Muscle of leg (tissue), 11 donors: ENCODE data around the gene SDK1. TPM values are rescaled to one million over a fixed set of nuclear protein-coding genes. Genes with fewer than 3 reads are reported as not detected.

Source experiments
- DNase-seq: peaks from one replicate; pipeline ENCODE4 v3.0.0; 2013
- H3K27ac ChIP-seq: one replicate; pipeline ENCODE4 v1.5.1; 2013; ENCODE audit warnings: mild to moderate bottlenecking, low read length, control low read depth
- H3K27me3 ChIP-seq: one replicate; pipeline ENCODE4 v1.6.1; 2013; ENCODE audit warnings: low read length; ENCODE audit not compliant: control insufficient read depth, insufficient read depth
- H3K36me3 ChIP-seq: one replicate; pipeline ENCODE4 v1.6.1; 2013; ENCODE audit warnings: low read length; ENCODE audit not compliant: control insufficient read depth, insufficient read depth
- H3K4me1 ChIP-seq: one replicate; pipeline ENCODE4 v1.6.1; 2013; ENCODE audit warnings: low read length; ENCODE audit not compliant: control insufficient read depth, insufficient read depth
- H3K4me3 ChIP-seq: one replicate; pipeline ENCODE4 v1.5.1; 2013; ENCODE audit warnings: low read length, control low read depth
- H3K9me3 ChIP-seq: replicated peaks from 2 replicates; pipeline ENCODE4 v1.6.1; 2013; ENCODE audit warnings: low read depth, low read length; ENCODE audit not compliant: control insufficient read depth
- WGBS: methylation state at CpG from one replicate; pipeline ENCODE4 v1.1.5; 2013; ENCODE audit warnings: missing lambda C conversion rate; ENCODE audit not compliant: insufficient coverage; 5-methylcytosine and 5-hydroxymethylcytosine counted together
- polyA plus RNA-seq, 8 donors: library from polyadenylated mRNA; unstranded; fragments of 120-200 nt; gene quantifications; one replicate each; pipeline versions ENCODE4 v1.2.1 to v1.2.3, GENCODE V29; 2013; ENCODE audit warnings: inconsistent platforms in 1 of 8, low replicate concordance in 1 of 8; ENCODE audit not compliant: insufficient read length in 8 of 8, insufficient read depth in 1 of 8
- total RNA-seq: library from RNA; stranded (reverse); fragments of 120-200 nt; gene quantifications from one replicate; pipeline ENCODE4 v1.2.4, GENCODE V29; 2013

Gene SDK1
- total and polyA plus RNA-seq, 9 donors = 2.3 to 6.4 (median 3.6) TPM

GRCh38 chr7:3836855-3837254, 535.8 kb downstream of the SDK1 start:
- no peaks in the 10 kb centered on the region for H3K36me3 ChIP-seq

GRCh38 chr7:3844540-3845151, 543.6 kb downstream of the SDK1 start:
- H3K27ac ChIP-seq = no peak overlapping the region
- no peak overlapping the region for H3K4me3 ChIP-seq
- no peaks in the 10 kb centered on the region for H3K27me3 ChIP-seq
- H3K9me3 ChIP-seq = no peaks in the 10 kb centered on the region
- DNase-seq = no peak
- 90% methylated on average over 7 of the region's 10 CpGs for WGBS
- no peaks in the 10 kb centered on the region for H3K36me3 ChIP-seq
- no peaks in the 10 kb centered on the region for H3K4me1 ChIP-seq

More at GRCh38 chr7:3836855-3837254, 535.8 kb downstream of the SDK1 start:
- 67% methylated on average over 5 of the region's 7 CpGs for WGBS
- Histone ChIP-seq H3K4me3 (no peak overlapping the region), H3K27me3 (no peaks in the 10 kb centered on the region), H3K4me1 (no peaks in the 10 kb centered on the region), H3K27ac (no peak overlapping the region), H3K9me3 (no peaks in the 10 kb centered on the region)
- DNase-seq = no peak

- Histone ChIP-seq H3K27me3 (no peaks in the 10 kb centered on the region), H3K27ac (no peak overlapping the region), H3K4me1 (no peaks in the 10 kb centered on the region), H3K4me3 (no peak overlapping the region), H3K36me3 (no peaks in the 10 kb centered on the region), H3K9me3 (no peaks in the 10 kb centered on the region)
- DNase-seq = no peak
- 87% methylated on average over 9 of the region's 9 CpGs for WGBS
Measured at GRCh38 chr7:3846738-3847137, 545.7 kb downstream of the SDK1 start.

GRCh38 chr7:3847336-3847735, 546.3 kb downstream of the SDK1 start:
- no peaks in the 10 kb centered on the region for H3K9me3 ChIP-seq
- H3K27me3 ChIP-seq = no peaks in the 10 kb centered on the region
- no peak overlapping the region for H3K27ac ChIP-seq
- H3K4me1 ChIP-seq = no peaks in the 10 kb centered on the region
- no peaks in the 10 kb centered on the region for H3K36me3 ChIP-seq
- no peak overlapping the region for H3K4me3 ChIP-seq
- no peak for DNase-seq
- WGBS = no CpG with 5 or more reads among the region's 6 CpGs

- DNase-seq = no peak
- peaks cover 2% of the 10 kb centered on the region for H3K9me3 ChIP-seq
- H3K4me1 ChIP-seq = peaks cover 3% of the 10 kb centered on the region
- WGBS = no CpG with 5 or more reads among the region's 1 CpG
- no peaks in the 10 kb centered on the region for H3K27me3 ChIP-seq
- no peak overlapping the region for H3K27ac ChIP-seq
- H3K4me3 ChIP-seq = no peak overlapping the region
- H3K36me3 ChIP-seq = no peaks in the 10 kb centered on the region
Measured at GRCh38 chr7:3859431-3859830, 558.4 kb downstream of the SDK1 start.

GRCh38 chr7:3860932-3861331, 559.9 kb downstream of the SDK1 start:
- WGBS = 65% methylated on average over 6 of the region's 9 CpGs
- Histone ChIP-seq H3K27ac (no peak overlapping the region), H3K9me3 (no peaks in the 10 kb centered on the region), H3K27me3 (no peaks in the 10 kb centered on the region), H3K36me3 (no peaks in the 10 kb centered on the region), H3K4me1 (peaks cover 3% of the 10 kb centered on the region), H3K4me3 (no peak overlapping the region)
- DNase-seq = no peak

GRCh38 chr7:3861386-3861785, 560.3 kb downstream of the SDK1 start:
- Histone ChIP-seq H3K9me3 (no peaks in the 10 kb centered on the region), H3K27ac (no peak overlapping the region), H3K4me3 (no peak overlapping the region), H3K36me3 (no peaks in the 10 kb centered on the region), H3K4me1 (peaks cover 3% of the 10 kb centered on the region), H3K27me3 (no peaks in the 10 kb centered on the region)
- DNase-seq = no peak
- no CpG with 5 or more reads among the region's 1 CpG for WGBS

- 17% methylated on average over 2 of the region's 5 CpGs for whole genome bisulfite sequencing
- peaks cover 3% of the 10 kb centered on the region for H3K4me1 ChIP-seq
- H3K27me3 ChIP-seq = no peaks in the 10 kb centered on the region
- DNase-seq = peak; percentile 90
- H3K36me3 ChIP-seq = no peaks in the 10 kb centered on the region
- H3K27ac ChIP-seq = no peak overlapping the region
- no peaks in the 10 kb centered on the region for H3K9me3 ChIP-seq
- H3K4me3 ChIP-seq = no peak overlapping the region
Measured at GRCh38 chr7:3861941-3862340, 560.9 kb downstream of the SDK1 start.

GRCh38 chr7:3862774-3863173, 561.7 kb downstream of the SDK1 start:
- H3K4me1 ChIP-seq = peaks cover 3% of the 10 kb centered on the region
- H3K4me3 ChIP-seq = no peak overlapping the region
- WGBS = 68% methylated on average over 3 of the region's 4 CpGs
- no peaks in the 10 kb centered on the region for H3K36me3 ChIP-seq
- DNase-seq = no peak
- H3K27me3 ChIP-seq = no peaks in the 10 kb centered on the region
- H3K9me3 ChIP-seq = no peaks in the 10 kb centered on the region
- H3K27ac ChIP-seq = no peak overlapping the region

GRCh38 chr7:3866277-3866676, 565.2 kb downstream of the SDK1 start:
- Histone ChIP-seq H3K27me3 (no peaks in the 10 kb centered on the region), H3K4me3 (no peak overlapping the region), H3K27ac (no peak overlapping the region), H3K9me3 (no peaks in the 10 kb centered on the region), H3K4me1 (peaks cover 3% of the 10 kb centered on the region), H3K36me3 (no peaks in the 10 kb centered on the region)
- WGBS = 38% methylated on average over 3 of the region's 5 CpGs
- DNase-seq = peak; percentile 61

- H3K4me1 ChIP-seq = no peaks in the 10 kb centered on the region
- H3K27ac ChIP-seq = no peak overlapping the region
- WGBS = 82% methylated on average over 5 of the region's 5 CpGs
- no peak overlapping the region for H3K4me3 ChIP-seq
- no peaks in the 10 kb centered on the region for H3K27me3 ChIP-seq
- no peak for DNase-seq
- no peaks in the 10 kb centered on the region for H3K36me3 ChIP-seq
- H3K9me3 ChIP-seq = no peaks in the 10 kb centered on the region
Measured at GRCh38 chr7:3867863-3868262, 566.8 kb downstream of the SDK1 start.
